NCI-H2107 (cell line): ENCODE measurements around the gene TTC9B.
A peak's percentile ranks its signal among the peaks of the same experiment; 100 is the strongest.
"Not testable (repeated sequence)": the region's sequence is repeated elsewhere in the genome, so short reads cannot be mapped to it uniquely, and the experiment has no call there.

Experiments used
- DNase-seq: peaks from one replicate; lab custom pipeline; 2025; lab: John Stamatoyannopoulos, UW

The TTC9B gene

GRCh38 chr19:40214936-40215335 lies 3.2 kb downstream of the TTC9B start:
- DNase-seq, result no peak

- DNase-seq, result no peak
Observed at GRCh38 chr19:40213882-40214570, 4.2 kb downstream of the TTC9B start.

GRCh38 chr19:40213251-40213829 lies 4.8 kb downstream of the TTC9B start:
- DNase-seq, result no peak

GRCh38 chr19:40210889-40211288 lies 7.3 kb downstream of the TTC9B start:
- no peak for DNase-seq

- no peak for DNase-seq
Observed at GRCh38 chr19:40208602-40209001, 9.6 kb downstream of the TTC9B start.

- DNase-seq, result no peak
Observed at GRCh38 chr19:40205760-40206159, 12.4 kb downstream of the TTC9B start.

- DNase-seq, result no peak
Observed at GRCh38 chr19:40204381-40204780, 13.8 kb downstream of the TTC9B start.

- DNase-seq, result no peak
Observed at GRCh38 chr19:40200341-40201099, 17.7 kb downstream of the TTC9B start.

- no peak for DNase-seq
Observed at GRCh38 chr19:40198272-40198990, 19.8 kb downstream of the TTC9B start.

- DNase-seq, result no peak
Observed at GRCh38 chr19:40193587-40193849, 24.7 kb downstream of the TTC9B start.

GRCh38 chr19:40192758-40193586 lies 25.2 kb downstream of the TTC9B start:
- DNase-seq, result no peak

GRCh38 chr19:40191836-40192646 lies 26.1 kb downstream of the TTC9B start:
- peak; percentile 4 for DNase-seq

- DNase-seq, result peak; percentile 27
Observed at GRCh38 chr19:40190891-40191835, 27.0 kb downstream of the TTC9B start, which contains the start of gene MAP3K10. TSS of gene MAP3K10 (plus strand) at chr19:40191426. CDS start at chr19:40192032, 606 bp downstream.

- no peak for DNase-seq
Observed at GRCh38 chr19:40184273-40184672, 33.9 kb downstream of the TTC9B start.

- DNase-seq, result no peak
Observed at GRCh38 chr19:40178756-40179155, 39.4 kb downstream of the TTC9B start.

GRCh38 chr19:40177286-40178070 lies 40.7 kb downstream of the TTC9B start:
- DNase-seq, result no peak

GRCh38 chr19:40175820-40176219 lies 42.4 kb downstream of the TTC9B start:
- DNase-seq, result no peak

- DNase-seq, result no peak
Observed at GRCh38 chr19:40174092-40174491, 44.1 kb downstream of the TTC9B start.

- DNase-seq, result not testable (repeated sequence)
Observed at GRCh38 chr19:40171293-40171692, 46.9 kb downstream of the TTC9B start.
